Measurements from ENCODE around the gene CSF2RB.

GRCh38 chr22:36940676-36941075 lies 27.2 kb downstream of the CSF2RB start:
- TF ChIP-seq FOXM1 (IDR thresholded peaks at IDR 0.05; ENCODE audit: borderline replicate concordance, low read depth) (no peak), TAF1 (IDR thresholded peaks at IDR 0.05; ENCODE audit: low read depth) (no peak), EGR1 (IDR thresholded peaks at IDR 0.05) (no peak), CREB1 (IDR thresholded peaks at IDR 0.05; ENCODE audit: low read depth) (no peak), TEAD4 (IDR thresholded peaks at IDR 0.05) (no peak), YY1 (IDR thresholded peaks at IDR 0.05; ENCODE audit: low read depth) (peak; percentile 58), EP300 (IDR thresholded peaks at IDR 0.05; ENCODE audit: borderline replicate concordance) (no peak), USF1 (IDR thresholded peaks at IDR 0.05) (no peak), TCF12 (IDR thresholded peaks at IDR 0.05; ENCODE audit: low read depth) (no peak), RAD21 (IDR thresholded peaks at IDR 0.05; ENCODE audit: low read depth) (no peak), ZBTB7A (IDR thresholded peaks at IDR 0.05; ENCODE audit: low read depth) (no peak)
- TF ChIP-seq, protein P1, sequence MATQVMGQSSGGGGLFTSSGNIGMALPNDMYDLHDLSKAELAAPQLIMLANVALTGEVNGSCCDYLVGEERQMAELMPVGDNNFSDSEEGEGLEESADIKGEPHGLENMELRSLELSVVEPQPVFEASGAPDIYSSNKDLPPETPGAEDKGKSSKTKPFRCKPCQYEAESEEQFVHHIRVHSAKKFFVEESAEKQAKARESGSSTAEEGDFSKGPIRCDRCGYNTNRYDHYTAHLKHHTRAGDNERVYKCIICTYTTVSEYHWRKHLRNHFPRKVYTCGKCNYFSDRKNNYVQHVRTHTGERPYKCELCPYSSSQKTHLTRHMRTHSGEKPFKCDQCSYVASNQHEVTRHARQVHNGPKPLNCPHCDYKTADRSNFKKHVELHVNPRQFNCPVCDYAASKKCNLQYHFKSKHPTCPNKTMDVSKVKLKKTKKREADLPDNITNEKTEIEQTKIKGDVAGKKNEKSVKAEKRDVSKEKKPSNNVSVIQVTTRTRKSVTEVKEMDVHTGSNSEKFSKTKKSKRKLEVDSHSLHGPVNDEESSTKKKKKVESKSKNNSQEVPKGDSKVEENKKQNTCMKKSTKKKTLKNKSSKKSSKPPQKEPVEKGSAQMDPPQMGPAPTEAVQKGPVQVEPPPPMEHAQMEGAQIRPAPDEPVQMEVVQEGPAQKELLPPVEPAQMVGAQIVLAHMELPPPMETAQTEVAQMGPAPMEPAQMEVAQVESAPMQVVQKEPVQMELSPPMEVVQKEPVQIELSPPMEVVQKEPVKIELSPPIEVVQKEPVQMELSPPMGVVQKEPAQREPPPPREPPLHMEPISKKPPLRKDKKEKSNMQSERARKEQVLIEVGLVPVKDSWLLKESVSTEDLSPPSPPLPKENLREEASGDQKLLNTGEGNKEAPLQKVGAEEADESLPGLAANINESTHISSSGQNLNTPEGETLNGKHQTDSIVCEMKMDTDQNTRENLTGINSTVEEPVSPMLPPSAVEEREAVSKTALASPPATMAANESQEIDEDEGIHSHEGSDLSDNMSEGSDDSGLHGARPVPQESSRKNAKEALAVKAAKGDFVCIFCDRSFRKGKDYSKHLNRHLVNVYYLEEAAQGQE (IDR thresholded peaks at IDR 0.05; ENCODE audit: low read depth) = no peak
- TF ChIP-seq, protein P2, sequence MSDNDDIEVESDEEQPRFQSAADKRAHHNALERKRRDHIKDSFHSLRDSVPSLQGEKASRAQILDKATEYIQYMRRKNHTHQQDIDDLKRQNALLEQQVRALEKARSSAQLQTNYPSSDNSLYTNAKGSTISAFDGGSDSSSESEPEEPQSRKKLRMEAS (IDR thresholded peaks at IDR 0.05) = no peak
